ENCODE measurements around the gene MR1. TPM values are rescaled to one million over a fixed set of nuclear protein-coding genes. Genes with fewer than 3 reads are reported as not detected.

Gene MR1
- total and polyA plus RNA-seq, 9 of the 15 experiments (the other 6 are each of a cell fraction or from before 2014, with no cell fraction given): 9.7 to 21.7 (median 15.6) TPM

GRCh38 chr1:181087400-181087901 is 53.7 kb downstream of the MR1 start (continued):
- TF ChIP-seq HMBOX1 (IDR thresholded peaks at IDR 0.05) (no peak; the same call in 1 of the 2 replicates), PCBP2 (IDR thresholded peaks at IDR 0.05; ENCODE audit: low read depth, low read length, poor library complexity, severe bottlenecking) (no peak), TAF15 (IDR thresholded peaks at IDR 0.05; ENCODE audit: low read depth, low read length) (no peak), RFX7 (CRISPR knock-in tag; IDR thresholded peaks at IDR 0.05) (no peak)

- BruUV-seq (replicated peaks): TSS peak; percentile 96
- in situ Hi-C loops (cut with MboI): no loop called here
- TF ChIP-seq HMBOX1 (IDR thresholded peaks at IDR 0.05) (peak; percentile 88), SNAPC5 (CRISPR knock-in tag; IDR thresholded peaks at IDR 0.05) (no peak), ATF2 (CRISPR knock-in tag; IDR thresholded peaks at IDR 0.05) (no peak), ETV6 (IDR thresholded peaks at IDR 0.05; ENCODE audit: borderline replicate concordance in 1 of 2, low read depth in 2 of 2, low read length in 1 of 2) (peak; percentile 30 to 43; a peak in 2 of 4 replicates), ETV6 (CRISPR knock-in tag; IDR thresholded peaks at IDR 0.05; ENCODE audit: borderline replicate concordance) (no peak; the same call in 1 of the 2 replicates), ASH1L (IDR thresholded peaks at IDR 0.05; ENCODE audit: borderline replicate concordance, low read depth, partially characterized antibody) (no peak), BRF1 (IDR thresholded peaks at IDR 0.05; ENCODE audit: borderline replicate concordance, extremely low read depth, insufficient read length) (no peak), HMG20A (CRISPR knock-in tag; conservative IDR thresholded peaks at IDR 0.05) (no peak), ZNF263 (CRISPR knock-in tag; IDR thresholded peaks at IDR 0.05; ENCODE audit: borderline replicate concordance) (peak; percentile 74), POLR3G (IDR thresholded peaks at IDR 0.05; ENCODE audit: extremely low read depth, insufficient read length, insufficient replicate concordance) (no peak), CBFA2T3 (IDR thresholded peaks at IDR 0.05) (peak; percentile 28; the same call in 1 of the 2 replicates)
Measured at GRCh38 chr1:181088079-181089016, 54.6 kb downstream of the MR1 start, which contains the start of gene IER5. TSS of gene IER5 (plus strand) at chr1:181088700. CDS start at chr1:181088903, 203 bp downstream.

More at GRCh38 chr1:181088079-181089016, 54.6 kb downstream of the MR1 start, which contains the start of gene IER5:
- Histone ChIP-seq H3K36me3 (ENCODE audit: control insufficient read depth, insufficient read depth, low read length) (peaks cover 32% of the 10 kb centered on the region), H3K4me2 (ENCODE audit: insufficient read depth, low read length) (peak within 1 kb of the TSS; percentile 88), H3K27ac (ENCODE audit: extremely low read depth, low read depth, low read length) (peak within 1 kb of the TSS; percentile 82), H3K79me2 (ENCODE audit: control insufficient read depth, insufficient read depth, low read length) (peaks cover 51% of the 10 kb centered on the region), H3K9me3 (replicated peaks; ENCODE audit: control insufficient read depth, insufficient read depth, low read depth, low read length) (no peaks in the 10 kb centered on the region), H3K9me1 (ENCODE audit: control insufficient read depth, insufficient read depth, low read length) (no peaks in the 10 kb centered on the region), H3K27me3 (ENCODE audit: control insufficient read depth in 2 of 2, insufficient read depth in 2 of 2, low read length in 2 of 2) (no peaks in the 10 kb centered on the region), H4K20me1 (replicated peaks; ENCODE audit: control insufficient read depth, insufficient read depth, low read length) (peaks cover 35% of the 10 kb centered on the region), H3K4me3 (peak within 1 kb of the TSS; percentile 84), H3K4me1 (replicated peaks in 1 of 2; ENCODE audit: control insufficient read depth in 2 of 2, insufficient read depth in 2 of 2, low read length in 2 of 2) (peaks cover 21 to 39% of the 10 kb centered on the region in 2 experiments), H2AFZ (ENCODE audit: low read depth, low read length) (peak within 1 kb of the TSS; percentile 96), H3K9ac (ENCODE audit: insufficient read depth in 1 of 2, low read depth in 2 of 2, low read length in 2 of 2) (peak within 1 kb of the TSS; percentile 83 to 95)
- WGBS (ENCODE audit: insufficient coverage, low coverage, missing lambda C conversion rate): 3% methylated on average over 72 of the region's 76 CpGs
- peak; percentile 81 for FAIRE-seq
- ChIA-PET POLR2A (interaction anchor here (0.6 to 10.3 kb wide), 30 partner anchors 8 to 1211 kb away, joined by 3 to 257 read pairs (median 4); partner anchors contain the start of gene STX6), CTCF (ENCODE audit: low intra/inter-chr PET ratio) (interaction anchor here (1.4 kb wide), 1 partner anchor 54 kb away, joined by 5 read pairs; no protein-coding TSS in a partner anchor)
- intact Hi-C loops (cut with micrococcal nuclease): loop anchor here (1.0 to 10.0 kb wide), 4 partner anchors 17 to 571 kb away; no protein-coding TSS in a partner anchor
- ATAC-seq: peak; percentile 89
- peak; percentile 98 to 99 (median 98) for DNase-seq (ENCODE audit: extremely low read depth in 1 of 4, low spot score in 3 of 4)
